Spleen (tissue), 7 donors: ENCODE results near the gene FOXC1.

Experiments used
- CTCF ChIP-seq, 11 experiments: fragments of 200-600 bp in 7 of 11; fragments of 450-650 bp in 4 of 11; sonication (generic) in 4 of 11; IDR thresholded peaks in 8 of 11; conservative IDR thresholded peaks in 3 of 11; 1 replicate in 7 of 11; 2 replicates in 4 of 11; pipeline versions ENCODE4 v1.4.0 to v1.8.0; 2016 to 2021; ENCODE audit warnings: antibody characterized with exemption in 11 of 11, inconsistent platforms in 4 of 11, mild to moderate bottlenecking in 1 of 11
- POLR2A ChIP-seq, 3 donors: fragments of 450-650 bp; IDR thresholded peaks; one replicate each; pipeline ENCODE4 v1.5.1; 2017; ENCODE audit warnings: antibody characterized with exemption in 3 of 3, mild to moderate bottlenecking in 1 of 3
- donor health status: DM: no; HTN: no; CAD: no; lungs with moderate emphysema.
- donor health status: DM: no; HTN: no; CAD: no.
- donor health status: DM: no; HTN: no; CAD: no.

GRCh38 chr6:1613688-1614447, 4.2 kb downstream of the FOXC1 start:
- TF ChIP-seq CTCF (IDR thresholded peaks at IDR 0.05 in 8 of 11, conservative IDR thresholded peaks at IDR 0.05 in 3 of 11) (no peak), POLR2A (IDR thresholded peaks at IDR 0.05) (no peak)
